ENCODE measurements around the gene LRIG1.

Gene LRIG1

DNA sequence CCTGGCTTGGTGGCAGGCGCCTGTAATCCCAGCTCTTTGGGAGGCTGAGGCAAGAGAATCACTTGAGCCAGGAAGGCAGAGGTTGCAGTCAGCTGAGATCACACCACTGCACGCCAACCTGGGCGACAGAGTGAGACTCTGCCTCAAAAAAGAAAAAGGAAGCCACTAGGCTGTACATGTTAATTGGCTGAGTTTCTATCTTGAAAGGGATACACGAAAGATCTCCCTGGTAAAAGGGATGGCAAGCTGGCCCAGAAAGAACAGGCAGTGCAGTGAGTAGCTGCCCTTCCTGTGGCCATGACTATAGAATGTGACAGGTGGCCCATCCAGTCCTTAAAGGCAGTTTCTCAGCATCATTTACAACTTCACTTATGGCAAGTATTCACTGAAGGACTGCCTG lies 12.3 kb downstream of the LRIG1 start:
- no peak for DNase-seq (ENCODE audit: low read depth in 1 of 2, low spot score in 1 of 2)
- Histone ChIP-seq H3K4me3 (replicated peaks; ENCODE audit: insufficient read depth, low read length) (no peak overlapping the region), H3K27me3 (ENCODE audit: insufficient read depth, poor library complexity, severe bottlenecking) (peaks cover 2% of the 10 kb centered on the region), H3K27ac (replicated peaks) (no peak overlapping the region)
- TF ChIP-seq, protein P1, sequence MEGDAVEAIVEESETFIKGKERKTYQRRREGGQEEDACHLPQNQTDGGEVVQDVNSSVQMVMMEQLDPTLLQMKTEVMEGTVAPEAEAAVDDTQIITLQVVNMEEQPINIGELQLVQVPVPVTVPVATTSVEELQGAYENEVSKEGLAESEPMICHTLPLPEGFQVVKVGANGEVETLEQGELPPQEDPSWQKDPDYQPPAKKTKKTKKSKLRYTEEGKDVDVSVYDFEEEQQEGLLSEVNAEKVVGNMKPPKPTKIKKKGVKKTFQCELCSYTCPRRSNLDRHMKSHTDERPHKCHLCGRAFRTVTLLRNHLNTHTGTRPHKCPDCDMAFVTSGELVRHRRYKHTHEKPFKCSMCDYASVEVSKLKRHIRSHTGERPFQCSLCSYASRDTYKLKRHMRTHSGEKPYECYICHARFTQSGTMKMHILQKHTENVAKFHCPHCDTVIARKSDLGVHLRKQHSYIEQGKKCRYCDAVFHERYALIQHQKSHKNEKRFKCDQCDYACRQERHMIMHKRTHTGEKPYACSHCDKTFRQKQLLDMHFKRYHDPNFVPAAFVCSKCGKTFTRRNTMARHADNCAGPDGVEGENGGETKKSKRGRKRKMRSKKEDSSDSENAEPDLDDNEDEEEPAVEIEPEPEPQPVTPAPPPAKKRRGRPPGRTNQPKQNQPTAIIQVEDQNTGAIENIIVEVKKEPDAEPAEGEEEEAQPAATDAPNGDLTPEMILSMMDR (IDR thresholded peaks at IDR 0.05; ENCODE audit: insufficient read depth, low read length), result no peak
- no peak for TF ChIP-seq REST (IDR thresholded peaks at IDR 0.05; ENCODE audit: insufficient replicate concordance, low read depth)
- no peak for TF ChIP-seq GABPA (IDR thresholded peaks at IDR 0.05; ENCODE audit: low read depth)
- no peak for TF ChIP-seq SPI1 (IDR thresholded peaks at IDR 0.05; ENCODE audit: borderline replicate concordance, low read depth)
- TF ChIP-seq POLR2AphosphoS5 (IDR thresholded peaks at IDR 0.05; ENCODE audit: low read depth), result no peak

- H3K27ac ChIP-seq (replicated peaks), result no peak overlapping the region
- no peak for TF ChIP-seq REST (IDR thresholded peaks at IDR 0.05; ENCODE audit: insufficient replicate concordance, low read depth)
- TF ChIP-seq SPI1 (IDR thresholded peaks at IDR 0.05; ENCODE audit: borderline replicate concordance, low read depth), result no peak
- peaks cover 2% of the 10 kb centered on the region for H3K27me3 ChIP-seq (ENCODE audit: insufficient read depth, poor library complexity, severe bottlenecking)
- H3K4me3 ChIP-seq (replicated peaks; ENCODE audit: insufficient read depth, low read length), result no peak overlapping the region
- no peak for DNase-seq (ENCODE audit: low read depth in 1 of 2, low spot score in 1 of 2)
These were observed 13.4 kb downstream of the LRIG1 start for GRCh38 chr3:66487465-66487864.

DNA sequence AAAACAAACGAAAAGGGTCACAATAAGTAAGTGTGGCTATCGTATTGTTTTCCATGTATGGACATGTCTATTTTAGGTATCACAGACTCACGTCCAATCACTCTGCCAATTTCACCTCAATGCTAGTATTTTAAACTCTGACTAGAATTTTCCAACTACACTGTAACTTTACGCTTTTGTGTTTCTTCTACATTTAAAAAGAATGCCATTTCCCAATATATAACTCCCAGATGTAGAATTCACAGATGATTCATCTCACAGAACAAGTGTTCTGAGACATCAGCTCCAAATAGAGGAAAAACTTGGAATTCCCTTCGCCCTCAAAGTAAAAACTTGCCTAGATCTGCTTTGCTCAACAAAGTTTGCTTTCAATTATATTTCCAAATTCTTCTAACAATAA lies 14.2 kb downstream of the LRIG1 start:
- DNase-seq (ENCODE audit: low read depth in 1 of 2, low spot score in 1 of 2), result no peak
- Histone ChIP-seq H3K27ac (replicated peaks) (no peak overlapping the region), H3K4me3 (replicated peaks; ENCODE audit: insufficient read depth, low read length) (no peak overlapping the region), H3K27me3 (ENCODE audit: insufficient read depth, poor library complexity, severe bottlenecking) (peaks cover 3% of the 10 kb centered on the region)
- TF ChIP-seq, protein P1 (IDR thresholded peaks at IDR 0.05; ENCODE audit: insufficient read depth, low read length), result no peak
- TF ChIP-seq REST (IDR thresholded peaks at IDR 0.05; ENCODE audit: insufficient replicate concordance, low read depth), result no peak

DNA sequence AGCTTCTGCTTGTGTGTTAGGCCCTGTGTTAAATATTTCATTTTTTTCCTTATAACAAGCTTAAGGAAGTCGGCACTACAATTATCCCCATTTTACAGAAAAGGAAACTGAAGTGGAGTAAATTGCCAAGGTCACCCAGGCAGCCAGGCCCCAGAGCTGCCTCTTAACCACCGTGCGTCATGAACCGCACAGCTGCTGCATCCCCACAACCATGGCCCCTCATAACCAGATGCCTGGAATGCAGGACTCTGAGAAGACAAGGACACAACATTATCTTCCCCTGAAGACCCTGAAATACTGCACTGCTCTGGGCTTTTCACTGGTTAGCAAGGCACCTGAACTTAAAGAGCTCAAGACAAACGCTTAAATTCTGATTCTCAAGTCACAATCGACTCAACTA lies 14.6 kb downstream of the LRIG1 start:
- no peak for DNase-seq (ENCODE audit: low read depth in 1 of 2, low spot score in 1 of 2)
- TF ChIP-seq, protein P1 (IDR thresholded peaks at IDR 0.05; ENCODE audit: insufficient read depth, low read length), result no peak
- TF ChIP-seq REST (IDR thresholded peaks at IDR 0.05; ENCODE audit: insufficient replicate concordance, low read depth) (no peak), POLR2AphosphoS5 (IDR thresholded peaks at IDR 0.05; ENCODE audit: low read depth) (no peak), GABPA (IDR thresholded peaks at IDR 0.05; ENCODE audit: low read depth) (no peak), SPI1 (IDR thresholded peaks at IDR 0.05; ENCODE audit: borderline replicate concordance, low read depth) (no peak)
- Histone ChIP-seq H3K4me3 (replicated peaks; ENCODE audit: insufficient read depth, low read length) (no peak overlapping the region), H3K27ac (replicated peaks) (no peak overlapping the region), H3K27me3 (ENCODE audit: insufficient read depth, poor library complexity, severe bottlenecking) (peaks cover 7% of the 10 kb centered on the region)
